K562 (cell line): ENCODE data around the gene VKORC1. TPM values are rescaled to one million over a fixed set of nuclear protein-coding genes. Genes with fewer than 3 reads are reported as not detected.
A peak's percentile ranks its signal among the peaks of the same experiment; 100 is the strongest.

ENCODE experiments used
- ARID3B ChIP-seq: fragments of 250-450 bp; sonication (Bioruptor Pico); IDR thresholded peaks from 2 replicates; pipeline ENCODE4 v1.4.0; 2020; ENCODE audit warnings: borderline replicate concordance
- CTBP1 ChIP-seq: fragments of 450-650 bp; IDR thresholded peaks from 2 replicates; pipeline ENCODE4 v1.6.1; 2016; ENCODE audit warnings: borderline replicate concordance
- E2F8 ChIP-seq: fragments of 450-650 bp; IDR thresholded peaks from 2 replicates; pipeline ENCODE4 v1.7.1; 2018; ENCODE audit warnings: mild to moderate bottlenecking, low read depth; ENCODE audit not compliant: partially characterized antibody
- MAZ ChIP-seq, 2 experiments: fragments of 450-650 bp in 1 of 2; sonication (generic) in 1 of 2; formaldehyde crosslinking; IDR thresholded peaks in 1 of 2; conservative IDR thresholded peaks in 1 of 2; 2 replicates each; pipeline versions ENCODE4 v1.4.0 to v1.5.0; 2020; ENCODE audit warnings: mild to moderate bottlenecking in 1 of 2, missing genetic modification reagents in 1 of 2
- NFIC ChIP-seq: fragments of 450-650 bp; IDR thresholded peaks from 2 replicates; pipeline ENCODE4 v1.6.1; 2017; ENCODE audit warnings: mild to moderate bottlenecking, inconsistent platforms
- SMAD3 ChIP-seq: fragments of 450-650 bp; formaldehyde crosslinking; conservative IDR thresholded peaks from 2 replicates; pipeline ENCODE4 v1.4.0; 2020; ENCODE audit warnings: mild to moderate bottlenecking
- ZNF561 ChIP-seq: fragments of 450-650 bp; formaldehyde crosslinking; conservative IDR thresholded peaks from 2 replicates; pipeline ENCODE4 v1.4.0; 2020; ENCODE audit warnings: mild to moderate bottlenecking, moderate library complexity
- polyA plus RNA-seq, 8 experiments: library from polyadenylated mRNA; depleted of rRNA in 4 of 8; stranded (reverse) in 5 of 8; unstranded in 3 of 8; fragments of >200 nt; fragmentation: Nextera tagmentation in 2 of 8; fragmentation: Illumina TruSeq in 1 of 8; extraction: Ambion mirVana in 2 of 8; extraction: Trizol in 1 of 8; gene quantifications; 2 replicates each; pipeline versions ENCODE4 v1.2.1 to v1.2.3, GENCODE V29; 2011 to 2014; ENCODE audit warnings: inconsistent platforms in 1 of 8, missing spikeins in 1 of 8
- total RNA-seq, 7 experiments: library from RNA; depleted of rRNA in 6 of 7; stranded (reverse); fragments of >200 nt in 6 of 7; fragmentation: Illumina TruSeq in 2 of 7; extraction: Trizol in 2 of 7; gene quantifications; 2 replicates each; pipeline versions ENCODE4 v1.2.1 to v1.2.3, GENCODE V29; 2011 to 2021; ENCODE audit warnings: low replicate concordance in 1 of 7
- TF ChIP-seq, protein P1 (sequence below): sonication (generic); formaldehyde crosslinking; IDR thresholded peaks from 2 replicates; pipeline ENCODE4 v1.8.0; 2022; ENCODE audit warnings: mild to moderate bottlenecking, missing genetic modification reagents
- TF ChIP-seq, protein P2 (sequence below): fragments of 250-450 bp; sonication (Bioruptor Pico); IDR thresholded peaks from 2 replicates; pipeline ENCODE4 v1.5.0; 2022; ENCODE audit warnings: mild to moderate bottlenecking
- TF ChIP-seq, protein P3 (sequence below): fragments of 450-650 bp; IDR thresholded peaks from 2 replicates; pipeline ENCODE4 v1.6.1; 2018; ENCODE audit not compliant: partially characterized antibody

VKORC1 gene
- total and polyA plus RNA-seq, 9 of the 15 experiments (the other 6 are each of a cell fraction or from before 2014, with no cell fraction given): 30.0 to 119 (median 62.1) TPM

DNA sequence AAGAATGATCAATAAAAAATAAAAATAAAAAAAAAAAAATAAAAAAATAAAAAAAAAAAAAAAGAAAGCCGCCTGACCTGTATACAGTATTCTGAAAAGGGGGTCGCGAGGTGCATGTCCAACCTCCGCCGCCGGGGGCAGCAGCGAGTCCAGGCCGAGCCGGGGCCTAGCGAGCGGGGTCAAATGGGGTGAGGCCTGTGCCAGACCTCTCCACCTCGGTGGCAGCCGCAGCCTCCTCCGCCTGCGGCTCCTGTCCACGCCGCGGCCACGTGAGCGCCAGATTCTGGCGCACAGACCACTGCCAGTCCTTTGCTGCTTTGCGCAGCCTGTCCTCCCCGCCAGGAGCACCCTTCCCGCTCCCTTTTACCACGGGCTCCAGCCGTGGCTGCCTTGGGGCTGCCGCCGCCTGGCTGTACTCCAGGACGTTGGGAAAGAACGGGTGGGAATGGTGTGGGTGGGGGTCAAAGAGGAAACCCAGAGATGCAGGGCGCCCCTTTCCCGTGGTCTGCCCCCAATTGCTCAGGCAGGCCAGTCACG lies 11.1 kb upstream of the VKORC1 start (continued):
- TF ChIP-seq, protein P1, sequence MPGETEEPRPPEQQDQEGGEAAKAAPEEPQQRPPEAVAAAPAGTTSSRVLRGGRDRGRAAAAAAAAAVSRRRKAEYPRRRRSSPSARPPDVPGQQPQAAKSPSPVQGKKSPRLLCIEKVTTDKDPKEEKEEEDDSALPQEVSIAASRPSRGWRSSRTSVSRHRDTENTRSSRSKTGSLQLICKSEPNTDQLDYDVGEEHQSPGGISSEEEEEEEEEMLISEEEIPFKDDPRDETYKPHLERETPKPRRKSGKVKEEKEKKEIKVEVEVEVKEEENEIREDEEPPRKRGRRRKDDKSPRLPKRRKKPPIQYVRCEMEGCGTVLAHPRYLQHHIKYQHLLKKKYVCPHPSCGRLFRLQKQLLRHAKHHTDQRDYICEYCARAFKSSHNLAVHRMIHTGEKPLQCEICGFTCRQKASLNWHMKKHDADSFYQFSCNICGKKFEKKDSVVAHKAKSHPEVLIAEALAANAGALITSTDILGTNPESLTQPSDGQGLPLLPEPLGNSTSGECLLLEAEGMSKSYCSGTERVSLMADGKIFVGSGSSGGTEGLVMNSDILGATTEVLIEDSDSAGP (CRISPR knock-in tag): no peak
- TF ChIP-seq MAZ (CRISPR knock-in tag; conservative IDR thresholded peaks at IDR 0.05 in 1 of 2, IDR thresholded peaks at IDR 0.05 in 1 of 2): peak; percentile 76
- peak; percentile 52 for TF ChIP-seq E2F8
- TF ChIP-seq ZNF561 (CRISPR knock-in tag): no peak
- TF ChIP-seq, protein P2, sequence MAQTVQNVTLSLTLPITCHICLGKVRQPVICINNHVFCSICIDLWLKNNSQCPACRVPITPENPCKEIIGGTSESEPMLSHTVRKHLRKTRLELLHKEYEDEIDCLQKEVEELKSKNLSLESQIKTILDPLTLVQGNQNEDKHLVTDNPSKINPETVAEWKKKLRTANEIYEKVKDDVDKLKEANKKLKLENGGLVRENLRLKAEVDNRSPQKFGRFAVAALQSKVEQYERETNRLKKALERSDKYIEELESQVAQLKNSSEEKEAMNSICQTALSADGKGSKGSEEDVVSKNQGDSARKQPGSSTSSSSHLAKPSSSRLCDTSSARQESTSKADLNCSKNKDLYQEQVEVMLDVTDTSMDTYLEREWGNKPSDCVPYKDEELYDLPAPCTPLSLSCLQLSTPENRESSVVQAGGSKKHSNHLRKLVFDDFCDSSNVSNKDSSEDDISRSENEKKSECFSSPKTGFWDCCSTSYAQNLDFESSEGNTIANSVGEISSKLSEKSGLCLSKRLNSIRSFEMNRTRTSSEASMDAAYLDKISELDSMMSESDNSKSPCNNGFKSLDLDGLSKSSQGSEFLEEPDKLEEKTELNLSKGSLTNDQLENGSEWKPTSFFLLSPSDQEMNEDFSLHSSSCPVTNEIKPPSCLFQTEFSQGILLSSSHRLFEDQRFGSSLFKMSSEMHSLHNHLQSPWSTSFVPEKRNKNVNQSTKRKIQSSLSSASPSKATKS (CRISPR knock-in tag): no peak
- TF ChIP-seq CTBP1: peak; percentile 77; the same call in 1 of the 2 replicates
- TF ChIP-seq SMAD3 (CRISPR knock-in tag): no peak
- TF ChIP-seq NFIC: peak; percentile 86
- no peak for TF ChIP-seq ARID3B (CRISPR knock-in tag)
- TF ChIP-seq, protein P3, sequence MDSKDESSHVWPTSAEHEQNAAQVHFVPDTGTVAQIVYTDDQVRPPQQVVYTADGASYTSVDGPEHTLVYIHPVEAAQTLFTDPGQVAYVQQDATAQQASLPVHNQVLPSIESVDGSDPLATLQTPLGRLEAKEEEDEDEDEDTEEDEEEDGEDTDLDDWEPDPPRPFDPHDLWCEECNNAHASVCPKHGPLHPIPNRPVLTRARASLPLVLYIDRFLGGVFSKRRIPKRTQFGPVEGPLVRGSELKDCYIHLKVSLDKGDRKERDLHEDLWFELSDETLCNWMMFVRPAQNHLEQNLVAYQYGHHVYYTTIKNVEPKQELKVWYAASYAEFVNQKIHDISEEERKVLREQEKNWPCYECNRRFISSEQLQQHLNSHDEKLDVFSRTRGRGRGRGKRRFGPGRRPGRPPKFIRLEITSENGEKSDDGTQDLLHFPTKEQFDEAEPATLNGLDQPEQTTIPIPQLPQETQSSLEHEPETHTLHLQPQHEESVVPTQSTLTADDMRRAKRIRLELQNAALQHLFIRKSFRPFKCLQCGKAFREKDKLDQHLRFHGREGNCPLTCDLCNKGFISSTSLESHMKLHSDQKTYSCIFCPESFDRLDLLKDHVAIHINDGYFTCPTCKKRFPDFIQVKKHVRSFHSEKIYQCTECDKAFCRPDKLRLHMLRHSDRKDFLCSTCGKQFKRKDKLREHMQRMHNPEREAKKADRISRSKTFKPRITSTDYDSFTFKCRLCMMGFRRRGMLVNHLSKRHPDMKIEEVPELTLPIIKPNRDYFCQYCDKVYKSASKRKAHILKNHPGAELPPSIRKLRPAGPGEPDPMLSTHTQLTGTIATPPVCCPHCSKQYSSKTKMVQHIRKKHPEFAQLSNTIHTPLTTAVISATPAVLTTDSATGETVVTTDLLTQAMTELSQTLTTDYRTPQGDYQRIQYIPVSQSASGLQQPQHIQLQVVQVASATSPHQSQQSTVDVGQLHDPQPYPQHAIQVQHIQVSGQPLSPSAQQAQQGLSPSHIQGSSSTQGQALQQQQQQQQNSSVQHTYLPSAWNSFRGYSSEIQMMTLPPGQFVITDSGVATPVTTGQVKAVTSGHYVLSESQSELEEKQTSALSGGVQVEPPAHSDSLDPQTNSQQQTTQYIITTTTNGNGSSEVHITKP: peak; percentile 56
